Stimulated activated CD8-positive, alpha-beta memory T cell treated with anti-CD3 and anti-CD28 coated beads, Interleukin-2, amount 100 ng/mL, for 48 hours (primary cell): ENCODE results near the gene RAD9B.
"Not testable (repeated sequence)": the region's sequence is repeated elsewhere in the genome, so short reads cannot be mapped to it uniquely, and the experiment has no call there.

ENCODE experiments used
- DNase-seq, 2 donors: peaks; one replicate each; pipeline ENCODE4 v3.0.0-alpha.2; 2020; ENCODE audit warnings: low read depth in 2 of 2

Gene RAD9B

GRCh38 chr12:110501752-110502738, at the start of gene RAD9B, which contains the start of gene VPS29:
Gene RAD9B, plus strand, starts transcription at chr12:110502331. Its CDS starts 7 bp downstream, at chr12:110502338.
Gene VPS29, minus strand, starts transcription at chr12:110502111. Its CDS starts 60 bp downstream, at chr12:110502051.
- DNase-seq, result peak; percentile 96 to 98

DNA sequence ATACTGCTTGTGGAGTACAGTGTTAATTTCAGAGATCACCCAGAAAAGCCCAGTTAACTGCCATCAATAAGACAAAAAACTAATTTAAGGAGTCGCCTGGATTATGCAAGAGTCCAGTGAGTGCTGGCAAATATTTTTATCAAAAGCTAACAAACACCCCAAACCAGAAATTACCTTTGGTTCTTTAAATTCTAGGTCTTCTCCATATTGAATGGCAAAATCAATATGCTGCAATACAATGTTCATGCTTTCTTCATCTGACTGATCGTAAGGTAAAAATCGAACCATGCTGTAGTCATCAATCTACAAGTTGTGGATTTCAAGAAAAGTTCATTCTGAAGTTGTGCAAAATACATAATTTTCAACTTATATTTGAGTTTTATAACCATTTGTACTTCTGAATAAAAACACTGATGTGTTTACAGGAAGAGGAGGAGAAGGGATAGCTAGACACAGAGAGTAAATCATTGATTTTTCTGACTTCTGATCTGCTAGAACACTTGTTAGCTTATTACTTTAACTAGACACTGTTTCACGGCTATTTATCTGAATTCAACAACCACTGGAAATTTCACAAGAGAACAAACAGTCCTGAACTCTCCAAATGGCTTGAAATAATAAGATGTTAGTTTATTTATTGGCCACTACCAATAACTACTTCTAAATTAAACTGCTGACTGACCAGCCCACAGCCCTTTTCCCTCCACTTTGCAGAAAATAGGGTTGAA, 48.4 kb upstream of the RAD9B start:
- no peak for DNase-seq

DNA sequence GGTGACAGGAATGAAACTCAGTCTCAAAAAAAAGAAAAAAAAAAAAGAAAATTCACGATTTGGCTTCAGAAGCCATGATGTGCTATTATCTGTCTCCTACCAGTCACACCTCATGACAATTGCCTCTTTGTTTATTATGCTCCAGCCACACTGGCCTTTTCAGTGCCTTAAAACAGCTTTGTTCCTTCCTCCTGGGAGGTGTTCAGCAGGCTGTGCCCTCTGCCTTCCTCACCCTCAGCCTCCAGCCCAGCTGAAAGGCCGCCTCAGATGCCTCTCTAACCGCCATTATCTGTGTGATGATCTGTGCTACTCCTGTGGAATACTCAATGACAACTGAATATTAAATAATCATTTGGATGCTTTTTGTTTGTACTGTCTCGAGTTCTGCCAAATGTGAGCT, 43.4 kb upstream of the RAD9B start:
- DNase-seq, result no peak

DNA sequence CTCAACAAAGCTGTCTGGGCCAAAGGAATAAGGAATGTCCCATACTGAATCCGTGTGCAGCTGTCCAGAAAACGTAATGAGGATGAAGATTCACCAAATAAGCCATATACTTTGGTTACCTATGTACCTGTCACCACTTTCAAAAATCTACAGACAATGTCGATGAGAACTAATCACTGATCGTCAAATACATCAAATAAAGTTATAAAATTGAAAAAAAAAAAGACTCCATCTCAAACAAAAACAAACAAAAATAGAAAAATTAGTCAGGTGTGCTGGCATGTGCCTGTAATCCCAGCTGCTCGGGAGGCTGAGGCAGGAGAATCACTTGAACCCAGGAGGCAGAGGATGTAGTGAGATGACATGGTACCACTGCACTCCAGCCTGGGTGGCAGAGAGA, 40.9 kb upstream of the RAD9B start:
- DNase-seq, result not testable (repeated sequence)

DNA sequence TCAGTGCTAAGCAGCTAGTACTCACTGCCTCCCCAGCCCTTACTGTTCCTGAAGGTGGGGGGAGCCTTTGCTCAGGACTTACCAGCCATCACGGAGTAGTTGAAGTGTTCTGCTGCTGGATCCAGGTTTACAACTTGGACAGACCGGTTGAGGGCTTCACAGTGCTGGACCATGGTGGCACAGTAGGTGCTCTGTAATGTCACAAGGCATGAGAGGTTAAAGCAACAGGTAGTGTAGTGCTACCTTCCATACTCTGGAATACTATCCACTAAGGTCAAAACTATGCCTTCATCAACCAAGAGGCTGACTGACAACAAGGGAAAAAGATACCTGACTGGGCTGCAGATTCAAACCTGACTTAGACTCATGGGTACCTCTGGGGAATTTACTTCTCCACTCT, 37.1 kb upstream of the RAD9B start:
- no peak for DNase-seq

DNA sequence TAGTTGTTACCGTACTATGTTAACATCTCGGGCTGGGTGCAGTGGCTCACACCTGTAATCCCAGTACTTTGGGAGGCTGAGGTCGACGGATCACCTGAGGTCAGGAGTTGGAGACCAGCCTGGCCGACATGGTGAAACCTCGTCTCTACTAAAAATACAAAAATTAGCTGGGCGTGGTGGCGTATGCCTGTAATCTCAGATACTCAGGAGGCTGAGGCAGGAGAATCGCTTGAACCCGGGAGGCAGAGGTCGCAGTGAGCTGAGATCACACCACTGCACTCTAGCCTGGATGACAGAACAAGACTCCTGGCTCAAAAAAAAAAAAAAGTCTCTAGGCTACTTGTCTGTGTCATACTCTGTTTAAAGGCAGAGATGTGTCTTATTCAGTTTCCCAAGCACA, 36.4 kb upstream of the RAD9B start:
- not testable (repeated sequence) for DNase-seq

GRCh38 chr12:110466791-110467190, 35.3 kb upstream of the RAD9B start:
- no peak for DNase-seq

DNA sequence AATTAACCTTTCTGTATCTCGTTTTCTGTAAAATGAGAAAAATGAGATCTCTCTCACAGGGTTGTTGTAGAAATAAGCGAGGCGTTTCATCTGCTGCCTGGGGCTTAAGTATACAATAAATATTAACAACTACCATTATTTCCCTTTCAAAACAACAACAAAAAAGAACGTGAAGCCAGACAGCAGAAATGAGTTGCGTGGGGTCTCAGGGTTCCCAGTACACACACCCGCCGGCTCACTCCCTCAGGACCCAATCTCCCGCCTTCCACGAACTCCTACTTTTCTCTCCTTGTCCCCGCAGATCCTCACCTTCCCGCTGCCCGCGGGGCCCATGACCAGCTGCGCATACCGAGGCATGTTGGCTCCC, 34.3 kb upstream of the RAD9B start:
- no peak for DNase-seq

DNA sequence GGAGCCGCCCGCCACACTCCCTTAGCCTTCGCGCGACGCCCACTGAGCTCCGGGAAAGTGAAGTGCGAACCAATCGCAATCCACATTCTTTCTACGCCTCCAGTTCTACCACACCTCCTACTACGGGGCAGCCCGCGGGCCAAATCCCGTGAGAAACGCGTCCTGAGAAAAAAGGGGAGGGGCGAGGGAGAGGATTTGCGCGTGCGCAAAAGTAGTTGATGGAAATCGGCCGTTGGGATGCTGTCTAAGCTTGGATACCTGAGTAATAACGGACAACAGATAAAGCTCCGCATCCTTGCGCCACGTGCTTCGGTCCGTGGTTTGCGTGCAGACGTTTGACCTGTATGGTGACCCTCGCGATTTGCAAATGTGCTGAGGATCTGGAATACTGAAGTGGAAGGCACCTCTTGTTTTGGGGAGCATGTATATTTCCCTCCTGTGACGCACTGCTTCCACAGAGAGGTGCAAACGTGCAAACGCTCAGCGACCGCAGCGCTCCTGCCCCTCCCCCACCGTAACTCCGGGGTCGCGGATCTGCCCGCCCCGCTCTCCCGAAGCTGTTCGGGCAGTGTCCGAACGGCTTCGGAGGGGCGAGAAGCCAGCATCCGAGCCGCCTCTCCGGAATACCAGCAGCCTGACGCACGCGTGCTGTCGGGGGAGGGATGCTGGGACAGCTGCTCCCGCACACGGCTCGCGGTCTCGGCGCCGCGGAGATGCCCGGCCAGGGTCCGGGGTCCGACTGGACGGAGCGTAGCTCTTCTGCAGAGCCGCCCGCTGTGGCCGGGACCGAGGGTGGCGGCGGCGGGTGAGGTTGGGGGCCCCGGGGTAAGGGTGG, 33.7 kb upstream of the RAD9B start, which contains the start of the genes FAM216A and GPN3:
Gene FAM216A (plus strand): TSS at position 632 of the 835 bp plus-strand sequence. CDS start 31 bp downstream, at position 663.
Gene GPN3 (minus strand): TSS at position 44 of the 835 bp plus-strand sequence. CDS start 54 bp downstream, outside the sequence.
- peak; percentile 88 to 90 for DNase-seq

GRCh38 chr12:110475426-110475825, 26.7 kb upstream of the RAD9B start:
- no peak for DNase-seq

DNA sequence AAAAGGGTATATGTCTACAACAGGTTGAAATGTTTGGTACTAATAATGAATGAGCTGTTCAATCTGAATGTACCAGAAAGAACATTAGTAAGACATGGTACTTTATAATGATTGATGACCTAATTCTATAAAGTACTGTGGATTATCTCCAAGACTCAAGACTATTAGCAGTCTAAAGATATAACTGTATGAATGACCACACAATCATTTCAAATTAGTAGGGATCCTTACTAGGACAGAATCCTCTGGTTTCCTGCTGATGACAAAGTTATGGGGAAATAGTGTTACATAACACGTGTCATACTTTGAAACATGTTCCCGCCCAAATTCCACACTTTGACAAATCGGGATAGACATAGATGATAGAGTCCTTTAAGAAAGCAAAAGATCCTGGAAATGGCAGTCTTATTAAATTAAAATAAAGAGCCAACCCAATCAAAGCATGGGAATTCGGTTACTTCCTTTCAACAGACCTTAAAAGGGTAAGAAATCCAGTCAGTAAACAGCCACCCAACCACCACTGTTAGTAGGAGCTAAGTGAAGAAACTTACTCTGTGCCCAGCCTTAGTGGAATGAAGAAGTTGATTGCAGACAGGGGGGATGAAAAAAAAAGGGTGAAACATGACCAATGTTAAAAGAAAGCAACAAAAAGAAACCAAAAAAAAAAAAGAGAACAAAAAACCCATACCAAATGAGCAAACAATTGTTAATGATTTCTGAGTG, 3.0 kb upstream of the RAD9B start:
- DNase-seq, result no peak

DNA sequence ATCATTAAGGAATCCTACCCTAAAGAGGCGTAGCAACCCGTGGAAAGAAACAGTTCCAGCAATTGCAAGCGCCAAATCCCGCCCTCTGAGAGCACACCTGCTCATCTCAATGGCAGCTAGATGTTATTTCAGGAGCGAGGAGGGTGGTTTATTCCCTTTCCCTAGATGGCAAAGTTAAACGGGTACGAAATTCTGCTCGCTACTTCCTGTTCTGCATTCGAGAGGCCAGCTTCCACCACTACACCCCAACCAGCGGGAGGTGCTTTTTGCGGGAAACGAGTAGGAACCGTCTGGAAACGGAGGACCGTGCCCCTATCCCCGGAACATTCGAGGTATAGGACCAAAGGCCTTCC, 756 bp upstream of the RAD9B start:
- no peak for DNase-seq

DNA sequence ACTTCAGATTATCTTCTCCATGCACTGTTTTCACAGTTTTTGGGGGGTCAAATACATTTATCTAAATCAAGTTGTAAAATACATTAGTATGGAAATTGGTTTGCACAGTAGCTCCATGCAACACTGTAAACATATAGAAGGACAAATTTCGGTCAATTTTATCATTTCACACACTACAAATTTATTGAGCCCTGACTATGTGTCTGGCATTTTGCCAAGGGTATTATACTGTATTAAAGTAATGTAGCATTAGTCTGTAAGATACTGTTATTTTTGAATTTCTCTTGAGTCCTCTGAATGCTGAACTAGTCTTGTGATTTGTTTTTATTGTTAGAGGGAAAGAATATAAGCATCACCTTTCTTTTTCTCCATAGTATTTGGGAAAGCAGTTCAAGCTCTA, 1.3 kb downstream of the RAD9B start:
- DNase-seq, result no peak

GRCh38 chr12:110505332-110505731, 3.2 kb downstream of the RAD9B start:
- DNase-seq, result no peak

DNA sequence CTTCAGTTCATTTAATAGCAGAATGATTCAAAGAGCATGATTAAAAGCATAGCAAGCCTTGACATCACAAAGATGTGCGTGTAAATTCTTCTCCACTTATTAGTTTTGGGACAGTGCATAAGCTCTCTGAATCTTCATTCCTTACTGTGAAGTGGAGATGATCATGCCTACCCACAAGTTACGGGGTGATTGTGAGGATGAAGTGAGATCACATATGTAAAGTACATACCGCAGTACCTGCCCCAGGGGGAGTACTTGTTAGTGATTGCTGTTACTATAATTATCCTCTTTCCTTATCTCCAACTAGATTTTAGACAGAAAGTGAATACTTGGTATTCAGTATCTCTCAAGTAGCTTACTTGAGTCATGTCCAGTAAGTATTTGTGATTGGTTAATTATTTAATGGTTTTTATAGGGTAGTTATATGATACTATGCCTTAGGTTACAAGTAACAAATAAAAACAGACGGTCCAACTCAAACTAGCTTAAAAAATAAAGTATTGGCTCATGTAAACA, 6.0 kb downstream of the RAD9B start:
- DNase-seq, result no peak

DNA sequence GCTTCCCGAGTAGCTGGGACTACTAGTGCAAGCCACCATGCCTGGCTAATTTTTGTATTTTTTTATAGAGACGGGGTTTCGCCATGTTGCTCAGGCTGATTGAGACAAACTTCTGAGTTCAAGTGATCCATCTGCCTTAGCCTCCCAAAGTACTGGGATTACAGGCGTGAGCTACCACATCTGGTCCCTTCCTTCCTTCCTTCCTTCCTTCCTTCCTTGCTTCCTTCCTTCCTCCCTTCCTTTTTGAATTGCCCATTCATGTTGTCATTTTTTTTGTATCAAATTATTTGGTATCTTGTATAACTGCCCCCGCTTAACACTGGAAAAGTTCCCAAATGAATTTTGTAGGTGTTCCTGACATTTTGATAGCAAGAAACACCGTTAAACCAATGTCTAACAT, 11.7 kb downstream of the RAD9B start:
- DNase-seq, result no peak

- no peak for DNase-seq
These were observed 12.2 kb downstream of the RAD9B start for GRCh38 chr12:110514363-110514762.

DNA sequence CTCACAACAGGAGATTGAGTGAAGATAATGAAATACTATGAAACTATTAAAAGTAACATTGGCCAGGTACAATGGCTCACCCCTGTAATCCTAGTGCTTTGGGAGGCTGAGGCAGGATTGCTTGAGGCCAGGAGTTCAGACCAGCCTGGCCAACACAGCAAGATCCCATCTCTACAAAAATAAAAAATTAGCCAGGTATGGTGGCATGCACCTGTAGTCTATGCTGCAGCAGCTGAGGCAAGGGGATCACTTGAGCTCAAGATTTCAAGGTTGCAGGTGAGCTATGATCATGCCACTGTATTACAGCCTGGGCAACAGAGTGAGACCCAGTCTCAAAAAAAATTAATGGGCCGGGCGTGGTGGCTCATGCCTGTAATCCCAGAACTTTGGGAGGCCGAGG, 14.9 kb downstream of the RAD9B start:
- DNase-seq, result no peak

DNA sequence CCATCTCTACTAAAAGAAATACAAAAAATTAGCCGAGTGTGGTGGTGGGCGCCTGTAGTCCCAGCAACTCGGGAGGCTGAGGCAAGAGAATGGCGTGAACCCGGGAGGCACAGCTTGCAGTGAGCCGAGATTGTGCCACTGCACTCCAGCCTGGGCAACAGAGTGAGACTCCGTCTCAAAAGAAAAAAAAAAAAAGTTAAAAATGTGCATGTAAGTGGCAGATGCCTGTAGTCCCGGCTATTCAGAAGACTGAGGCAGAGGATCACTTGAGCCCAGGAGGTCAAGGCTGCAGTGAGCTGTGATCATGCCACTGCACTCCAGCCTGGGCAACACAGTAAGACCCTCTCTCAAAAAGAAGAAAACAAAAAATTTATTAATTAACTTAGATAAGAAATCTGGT, 15.9 kb downstream of the RAD9B start:
- not testable (repeated sequence) for DNase-seq

- peak in 1 of 2 donors; percentile 8 for DNase-seq
These were observed 19.0 kb downstream of the RAD9B start for GRCh38 chr12:110520876-110521712.
